Gastrocnemius medialis (tissue), 4 donors: ENCODE measurements around the gene POC1A. TPM values are rescaled to one million over a fixed set of nuclear protein-coding genes. Genes with fewer than 3 reads are reported as not detected.
A peak's percentile ranks its signal among the peaks of the same experiment; 100 is the strongest.

Source experiments
- ATAC-seq, 2 donors: fragments of 150-250 bp; one replicate each; pipeline ENCODE4 v1.9.1; 2016
- DNase-seq, 2 donors: peaks; one replicate each; pipeline ENCODE4 v3.0.0-alpha.2; 2019
- H3K27ac ChIP-seq, 4 donors: fragments of 200-600 bp; sonication (generic); 1 replicate in 1 of 4; 2 replicates in 3 of 4; pipeline ENCODE4 v1.5.1; 2016 to 2018; ENCODE audit warnings: mild to moderate bottlenecking in 2 of 4, moderate library complexity in 1 of 4
- H3K27me3 ChIP-seq, 3 donors: fragments of 200-600 bp; sonication (generic) in 2 of 3; 1 replicate in 1 of 3; 2 replicates in 2 of 3; pipeline versions ENCODE4 v1.5.1 to v1.6.0; 2016 to 2019; ENCODE audit warnings: mild to moderate bottlenecking in 1 of 3, moderate library complexity in 1 of 3
- H3K36me3 ChIP-seq, 2 donors: fragments of 200-600 bp; sonication (generic) in 1 of 2; one replicate each; pipeline ENCODE4 v1.5.1; 2017 to 2018
- H3K4me1 ChIP-seq, 2 donors: fragments of 200-600 bp; sonication (generic) in 1 of 2; one replicate each; pipeline ENCODE4 v1.5.1; 2016 to 2017; ENCODE audit warnings: mild to moderate bottlenecking in 2 of 2
- H3K4me3 ChIP-seq, 4 donors: fragments of 200-600 bp; sonication (generic) in 3 of 4; 1 replicate in 1 of 4; 2 replicates in 3 of 4; pipeline ENCODE4 v1.5.1; 2016 to 2019; ENCODE audit warnings: mild to moderate bottlenecking in 2 of 4
- H3K9me3 ChIP-seq, 3 donors: fragments of 200-600 bp; sonication (generic) in 2 of 3; 1 replicate in 1 of 3; 2 replicates in 2 of 3; pipeline ENCODE4 v1.5.1; 2016 to 2019
- POLR2A ChIP-seq, 2 donors: fragments of 450-650 bp; IDR thresholded peaks; one replicate each; pipeline ENCODE4 v1.6.1; 2017; ENCODE audit warnings: antibody characterized with exemption in 2 of 2, mild to moderate bottlenecking in 2 of 2, moderate library complexity in 2 of 2
- in situ Hi-C, 4 donors: fragments of 200-750 bp; cut with MboI; loops; one replicate each; pipeline versions ENCODE4 v1.15.0 to v1.8.0; 2017; ENCODE audit warnings: low sequenced_read_pairs in 4 of 4
- intact Hi-C: fragments of 100-400 bp; cut with DNase I; formaldehyde crosslinking; loops from one replicate; pipeline ENCODE4 v1.15.1; 2023; ENCODE audit warnings: low total_unique reads
- total RNA-seq, 4 donors: library from RNA; depleted of rRNA; stranded (reverse); fragments of >200 nt; gene quantifications; one replicate each; pipeline versions ENCODE4 v1.1.0 to v1.2.3, GENCODE V29; 2016
- TF ChIP-seq, protein P1 (sequence below), 5 experiments: fragments of 450-650 bp in 3 of 5; fragments of 200-600 bp in 2 of 5; sonication (generic) in 2 of 5; IDR thresholded peaks in 4 of 5; conservative IDR thresholded peaks in 1 of 5; 1 replicate in 4 of 5; 2 replicates in 1 of 5; pipeline ENCODE4 v1.5.1; 2016 to 2019; ENCODE audit warnings: antibody characterized with exemption in 5 of 5, mild to moderate bottlenecking in 3 of 5, moderate library complexity in 3 of 5

POC1A gene
- total RNA-seq, 4 donors from 2014 or later = 0.51 to 3.2 (median 0.81) TPM

DNA sequence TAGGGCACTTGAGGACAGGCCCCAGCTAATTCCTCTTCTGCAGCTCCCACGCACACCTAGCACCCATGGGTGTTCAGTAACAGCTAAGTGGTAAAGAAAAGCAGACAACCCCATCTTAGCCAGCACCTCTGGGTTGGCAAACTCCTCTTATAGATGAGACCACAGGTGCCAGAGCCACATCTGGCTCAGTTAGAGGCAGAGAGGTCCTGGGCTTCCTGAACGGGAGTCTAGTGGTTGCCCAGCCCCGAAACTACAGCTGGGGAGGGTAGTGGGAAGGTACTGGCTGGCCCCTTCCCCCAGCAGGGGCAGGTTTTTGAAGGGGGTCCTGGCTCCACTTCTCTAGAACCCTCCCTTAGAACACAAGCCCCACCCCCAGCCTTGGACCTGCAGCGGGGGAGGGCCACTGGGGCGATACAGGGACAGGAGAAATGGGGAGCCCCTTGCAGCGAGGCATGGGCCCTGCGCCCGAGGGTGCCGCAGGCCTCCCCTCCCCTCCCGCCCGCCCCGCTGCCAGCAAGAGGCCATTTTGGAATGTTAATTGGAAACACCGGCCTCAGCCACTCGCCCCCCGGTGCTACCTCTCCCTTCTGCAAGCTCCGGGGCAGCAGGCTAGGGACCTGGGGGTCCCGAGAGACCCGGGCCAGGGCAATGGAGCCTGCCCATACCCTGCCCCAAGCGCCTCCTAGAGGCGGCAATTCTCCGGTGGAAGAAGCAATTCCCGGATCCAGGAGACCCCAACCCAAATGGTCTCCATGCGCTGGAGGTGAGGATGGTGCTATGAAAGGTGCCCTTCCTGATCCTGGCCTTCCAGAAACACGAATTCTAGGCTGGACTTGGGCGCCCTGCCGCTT, 99.3 kb downstream of the POC1A start:
- H3K4me3 ChIP-seq = peak overlapping the region; percentile 56 to 86 (median 81)
- no peak for ATAC-seq
- TF ChIP-seq POLR2A (IDR thresholded peaks at IDR 0.05) = no peak
- TF ChIP-seq, protein P1, sequence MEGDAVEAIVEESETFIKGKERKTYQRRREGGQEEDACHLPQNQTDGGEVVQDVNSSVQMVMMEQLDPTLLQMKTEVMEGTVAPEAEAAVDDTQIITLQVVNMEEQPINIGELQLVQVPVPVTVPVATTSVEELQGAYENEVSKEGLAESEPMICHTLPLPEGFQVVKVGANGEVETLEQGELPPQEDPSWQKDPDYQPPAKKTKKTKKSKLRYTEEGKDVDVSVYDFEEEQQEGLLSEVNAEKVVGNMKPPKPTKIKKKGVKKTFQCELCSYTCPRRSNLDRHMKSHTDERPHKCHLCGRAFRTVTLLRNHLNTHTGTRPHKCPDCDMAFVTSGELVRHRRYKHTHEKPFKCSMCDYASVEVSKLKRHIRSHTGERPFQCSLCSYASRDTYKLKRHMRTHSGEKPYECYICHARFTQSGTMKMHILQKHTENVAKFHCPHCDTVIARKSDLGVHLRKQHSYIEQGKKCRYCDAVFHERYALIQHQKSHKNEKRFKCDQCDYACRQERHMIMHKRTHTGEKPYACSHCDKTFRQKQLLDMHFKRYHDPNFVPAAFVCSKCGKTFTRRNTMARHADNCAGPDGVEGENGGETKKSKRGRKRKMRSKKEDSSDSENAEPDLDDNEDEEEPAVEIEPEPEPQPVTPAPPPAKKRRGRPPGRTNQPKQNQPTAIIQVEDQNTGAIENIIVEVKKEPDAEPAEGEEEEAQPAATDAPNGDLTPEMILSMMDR (IDR thresholded peaks at IDR 0.05 in 4 of 5, conservative IDR thresholded peaks at IDR 0.05 in 1 of 5) = peak in 3 of 5 experiments; percentile 11 to 36 (median 31)
- H3K27ac ChIP-seq = peak overlapping the region; percentile 84 to 94 (median 92)
- intact Hi-C loops = loop anchor here (10.0 kb wide), 1 partner anchor 220 kb away; the partner anchor contains the start of gene WDR82
- in situ Hi-C loops = loop anchor here (5.0 to 10.0 kb wide), 3 partner anchors 50 to 90 kb away; no protein-coding TSS in a partner anchor
- no peak for DNase-seq
- peaks cover 0 to 31% of the 10 kb centered on the region in 2 donors for H3K36me3 ChIP-seq
- H3K9me3 ChIP-seq = no peaks in the 10 kb centered on the region
- no peaks in the 10 kb centered on the region for H3K27me3 ChIP-seq
- peaks cover 48 to 52% of the 10 kb centered on the region in 2 donors for H3K4me1 ChIP-seq

DNA sequence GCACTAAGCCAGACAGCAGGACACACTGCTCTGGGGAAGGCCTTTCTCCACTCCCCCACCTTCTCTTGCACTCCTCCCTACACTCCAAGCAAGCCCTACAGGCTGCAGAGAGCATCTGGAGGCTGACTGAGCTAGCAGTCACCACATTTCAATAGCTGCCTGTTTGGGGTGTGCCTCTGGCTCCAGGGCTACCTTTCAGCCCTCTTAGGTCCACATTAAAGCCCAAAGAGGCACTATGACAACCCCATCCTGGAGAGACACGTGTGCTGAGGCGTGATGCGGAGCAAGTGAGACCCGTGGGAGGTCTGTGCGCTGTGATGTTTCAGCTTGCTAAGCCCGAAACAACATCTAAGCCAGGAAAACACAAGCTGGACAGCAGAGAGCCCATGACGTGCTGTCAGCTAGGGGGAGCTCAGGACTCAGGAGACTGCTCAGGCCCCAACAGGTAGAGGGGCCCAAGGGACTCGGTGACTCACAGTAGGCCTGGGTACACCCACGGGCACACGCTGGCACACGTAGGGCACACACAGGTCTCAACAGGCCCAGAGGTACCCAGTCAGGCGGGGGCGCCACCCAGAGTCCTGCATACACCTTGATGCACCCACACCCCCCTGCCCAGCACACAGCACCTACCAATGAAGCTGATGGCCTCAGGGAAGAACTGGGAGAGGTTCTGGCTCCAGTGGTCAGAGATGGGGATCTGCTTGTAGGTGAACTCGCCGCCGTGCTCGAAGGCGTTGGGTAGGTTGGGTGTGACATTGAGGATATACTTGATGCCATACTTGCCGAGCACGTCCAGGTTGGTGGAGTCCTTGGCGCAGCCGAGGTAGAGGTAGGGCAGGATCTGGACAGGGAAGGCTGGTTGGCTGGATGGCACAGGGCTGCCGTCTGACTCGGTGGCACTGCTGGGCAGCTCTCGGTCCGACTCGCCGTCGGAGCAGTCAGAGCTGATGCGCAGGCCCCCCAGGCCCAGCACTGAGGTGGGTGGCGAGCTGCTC, 100.6 kb downstream of the POC1A start:
- no peak for ATAC-seq
- H3K4me1 ChIP-seq = peaks cover 48 to 56% of the 10 kb centered on the region in 2 donors
- in situ Hi-C loops = loop anchor here in 3 of 4 donors (5.0 to 10.0 kb wide), 3 partner anchors 49 to 91 kb away; no protein-coding TSS in a partner anchor

DNA sequence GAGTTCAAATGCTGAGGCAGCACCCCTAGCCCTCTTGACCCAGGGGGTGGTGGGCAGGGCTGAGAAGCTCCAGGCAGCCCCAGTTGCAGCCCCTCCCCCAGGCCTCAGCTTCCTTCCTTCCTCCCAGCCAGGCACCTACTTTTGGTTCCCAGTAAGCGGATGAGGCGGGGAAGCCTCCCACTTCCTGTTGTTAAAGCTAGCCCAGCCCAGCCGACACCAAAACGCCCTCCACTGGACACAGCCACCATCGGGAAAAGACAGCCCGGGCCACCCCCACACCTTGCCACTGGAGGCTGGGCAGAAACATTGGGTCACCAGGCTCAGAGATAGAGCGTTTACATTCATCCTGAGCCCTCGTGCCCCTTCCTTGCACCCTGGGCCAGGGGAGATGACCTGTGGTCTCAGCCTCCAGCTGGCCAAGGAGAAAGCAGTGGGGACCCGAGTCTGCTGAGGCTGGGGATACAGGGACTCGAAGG, 101.4 kb downstream of the POC1A start:
- in situ Hi-C loops (loop anchor here in 3 of 4 donors (5.0 to 10.0 kb wide), 3 partner anchors 48 to 92 kb away; no protein-coding TSS in a partner anchor), intact Hi-C loops (loop anchor here (1.0 to 10.0 kb wide), 3 partner anchors 52 to 222 kb away; partner anchors contain the start of gene WDR82)
- peak; percentile 79 to 84 for DNase-seq
- ATAC-seq = peak; percentile 19 to 28
- peak overlapping the region; percentile 21 to 86 (median 61) for H3K4me3 ChIP-seq
- H3K27ac ChIP-seq = peak overlapping the region; percentile 84 to 94 (median 92)
- peaks cover 0 to 43% of the 10 kb centered on the region in 2 donors for H3K36me3 ChIP-seq
- H3K4me1 ChIP-seq = peaks cover 48 to 56% of the 10 kb centered on the region in 2 donors
- peak in 1 of 2 donors; percentile 4 for TF ChIP-seq POLR2A (IDR thresholded peaks at IDR 0.05)
- TF ChIP-seq, protein P1 (IDR thresholded peaks at IDR 0.05 in 4 of 5, conservative IDR thresholded peaks at IDR 0.05 in 1 of 5) = peak; percentile 40 to 61 (median 61)
- H3K9me3 ChIP-seq = no peaks in the 10 kb centered on the region
- H3K27me3 ChIP-seq = no peaks in the 10 kb centered on the region

More for the DNA sequence above, 100.6 kb downstream of the POC1A start:
- intact Hi-C loops = loop anchor here (1.0 to 10.0 kb wide), 3 partner anchors 52 to 221 kb away; partner anchors contain the start of gene WDR82
- TF ChIP-seq POLR2A (IDR thresholded peaks at IDR 0.05) = no peak
- TF ChIP-seq, protein P1 (IDR thresholded peaks at IDR 0.05 in 4 of 5, conservative IDR thresholded peaks at IDR 0.05 in 1 of 5) = peak in 4 of 5 experiments; percentile 6 to 39 (median 22)
- peak in 1 of 2 donors; percentile 61 for DNase-seq
- Histone ChIP-seq H3K9me3 (no peaks in the 10 kb centered on the region), H3K27ac (peak overlapping the region; percentile 84 to 94 (median 92)), H3K27me3 (no peaks in the 10 kb centered on the region), H3K4me3 (peak overlapping the region; percentile 56 to 86 (median 81)), H3K36me3 (peaks cover 0 to 43% of the 10 kb centered on the region in 2 donors)

DNA sequence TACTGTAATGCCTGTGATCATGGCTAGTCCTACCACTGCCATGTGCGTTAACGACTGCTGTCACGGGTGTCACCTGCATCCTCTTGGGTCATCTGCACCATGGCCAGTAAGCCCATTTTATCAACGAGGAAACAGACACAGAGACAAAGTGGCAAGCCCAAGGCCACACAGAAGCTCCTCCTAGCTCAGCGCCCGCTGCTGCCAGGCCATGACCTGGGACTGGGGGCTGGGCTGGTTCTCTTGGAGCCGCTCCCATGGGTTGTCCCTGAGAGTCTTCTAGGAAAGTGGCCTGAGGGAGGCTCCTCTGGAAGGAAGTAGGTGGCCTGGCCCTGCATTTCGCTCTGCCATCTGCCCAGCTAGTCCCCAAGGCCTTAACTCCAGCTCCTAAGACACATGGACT, 102.8 kb downstream of the POC1A start:
- Histone ChIP-seq H3K4me1 (peaks cover 53 to 63% of the 10 kb centered on the region in 2 donors), H3K27ac (peak overlapping the region; percentile 84 to 94 (median 92)), H3K4me3 (no peak overlapping the region), H3K9me3 (no peaks in the 10 kb centered on the region), H3K36me3 (peaks cover 0 to 43% of the 10 kb centered on the region in 2 donors), H3K27me3 (no peaks in the 10 kb centered on the region)
- no peak for DNase-seq
- ATAC-seq = no peak
- TF ChIP-seq, protein P1 (IDR thresholded peaks at IDR 0.05 in 4 of 5, conservative IDR thresholded peaks at IDR 0.05 in 1 of 5) = no peak
- intact Hi-C loops (loop anchor here (10.0 kb wide), 1 partner anchor 223 kb away; the partner anchor contains the start of gene WDR82), in situ Hi-C loops (loop anchor here in 3 of 4 donors (5.0 to 10.0 kb wide), 3 partner anchors 47 to 93 kb away; no protein-coding TSS in a partner anchor)
